H1 (cell line): ENCODE data around the gene TMEM245. TPM values are rescaled to one million over a fixed set of nuclear protein-coding genes. Genes with fewer than 3 reads are reported as not detected.

Source experiments
- CTCF ChIA-PET: fragments of 300-600 bp; sonication (Branson Sonifier 250); formaldehyde crosslinking; loops from one replicate; lab custom pipeline; 2021; ENCODE audit not compliant: partially characterized antibody; lab: Charles Lee
- POLR2A ChIA-PET: fragments of 300-600 bp; sonication (Branson Sonifier 250); formaldehyde crosslinking; loops from one replicate; lab custom pipeline; 2021; ENCODE audit warnings: inconsistent platforms; ENCODE audit not compliant: partially characterized antibody; lab: Charles Lee
- DNase-seq, 2 experiments: peaks; one replicate each; pipeline versions ENCODE4 v3.0.0 to v3.0.0-alpha.2; 2010 to 2022; ENCODE audit warnings: low spot score in 2 of 2, low read depth in 1 of 2, mixed read lengths in 1 of 2
- FAIRE-seq: peaks from 2 replicates; lab custom pipeline; 2011; peaks lifted over from hg19 to GRCh38; lab: Jason Lieb, UNC
- H2AFZ ChIP-seq: 2 replicates; pipeline ENCODE4 v1.8.1; 2012; ENCODE audit warnings: low read length, inconsistent platforms
- H2AK5ac ChIP-seq: 2 replicates; pipeline ENCODE4 v1.6.1; 2013; ENCODE audit warnings: low read depth, low read length
- H2BK120ac ChIP-seq: replicated peaks from 2 replicates; pipeline ENCODE3; 2013; ENCODE audit warnings: low read depth, low read length, inconsistent platforms
- H2BK12ac ChIP-seq: 2 replicates; pipeline ENCODE4 v1.6.1; 2013; ENCODE audit warnings: low read depth, low read length
- H2BK15ac ChIP-seq: 2 replicates; pipeline ENCODE4 v1.6.1; 2013; ENCODE audit warnings: low read length
- H2BK20ac ChIP-seq: 2 replicates; pipeline ENCODE4 v1.6.1; 2013; ENCODE audit warnings: low read length
- H2BK5ac ChIP-seq: 2 replicates; pipeline ENCODE4 v1.6.1; 2013; ENCODE audit warnings: low read depth, low read length
- H3K14ac ChIP-seq: 2 replicates; pipeline ENCODE4 v1.6.1; 2013; ENCODE audit warnings: inconsistent platforms; ENCODE audit not compliant: insufficient read length
- H3K18ac ChIP-seq: 2 replicates; pipeline ENCODE4 v1.6.1; 2013; ENCODE audit warnings: low read length; ENCODE audit errors: extremely low read depth
- H3K23ac ChIP-seq: 2 replicates; pipeline ENCODE4 v1.6.1; 2013; ENCODE audit warnings: inconsistent platforms; ENCODE audit not compliant: insufficient read length
- H3K23me2 ChIP-seq: 2 replicates; pipeline ENCODE4 v1.6.1; 2013; ENCODE audit warnings: low read depth, low read length
- H3K27ac ChIP-seq: 2 replicates; pipeline ENCODE4 v1.6.1; 2011; ENCODE audit warnings: low read depth, low read length, inconsistent platforms
- H3K27me3 ChIP-seq, 4 experiments: replicated peaks in 1 of 4; 1 replicate in 1 of 4; 2 replicates in 3 of 4; pipeline versions ENCODE4 v1.6.1 to v1.8.1; 2011 to 2013; ENCODE audit warnings: low read length in 3 of 4, mild to moderate bottlenecking in 3 of 4, inconsistent platforms in 2 of 4, mixed read lengths in 2 of 4, moderate library complexity in 1 of 4; ENCODE audit not compliant: control insufficient read depth in 3 of 4, insufficient read depth in 3 of 4; ENCODE audit errors: extremely low read depth in 1 of 4
- H3K36me3 ChIP-seq, 4 experiments: 2 replicates each; pipeline versions ENCODE4 v1.6.1 to v1.8.1; 2011 to 2013; ENCODE audit warnings: mild to moderate bottlenecking in 4 of 4, low read length in 3 of 4, moderate library complexity in 2 of 4, control low read depth in 1 of 4, inconsistent platforms in 1 of 4; ENCODE audit not compliant: insufficient read depth in 4 of 4, control insufficient read depth in 2 of 4
- H3K4ac ChIP-seq: replicated peaks from 2 replicates; pipeline ENCODE3; 2013; ENCODE audit warnings: low read length, low read depth, mixed read lengths, inconsistent platforms; ENCODE audit not compliant: insufficient read length
- H3K4me1 ChIP-seq, 4 experiments: replicated peaks in 1 of 4; 1 replicate in 1 of 4; 2 replicates in 3 of 4; pipeline versions ENCODE4 v1.6.1 to v1.8.1; 2011 to 2013; ENCODE audit warnings: low read length in 3 of 4, inconsistent platforms in 2 of 4, mixed read lengths in 1 of 4; ENCODE audit not compliant: insufficient read depth in 4 of 4, control insufficient read depth in 3 of 4
- H3K4me2 ChIP-seq, 2 experiments: 2 replicates each; pipeline versions ENCODE4 v1.6.1 to v1.8.1; 2011 to 2013; ENCODE audit warnings: low read depth in 2 of 2, low read length in 2 of 2, control low read depth in 1 of 2, inconsistent platforms in 1 of 2, mild to moderate bottlenecking in 1 of 2; ENCODE audit not compliant: insufficient read depth in 1 of 2
- H3K4me3 ChIP-seq, 4 experiments: fragments of 200-600, 300-600 bp in 1 of 4; sonication (generic), shearing (Covaris generic), sonication (Bioruptor Twin) in 1 of 4; 2 replicates each; pipeline versions ENCODE4 v1.5.1 to v1.8.1; 2011 to 2016; ENCODE audit warnings: low read length in 4 of 4, low read depth in 3 of 4, control low read depth in 2 of 4, inconsistent platforms in 2 of 4, mild to moderate bottlenecking in 2 of 4, mixed read lengths in 1 of 4, moderate library complexity in 1 of 4; ENCODE audit not compliant: insufficient read depth in 2 of 4; ENCODE audit errors: extremely low read depth in 1 of 4
- H3K56ac ChIP-seq: replicated peaks from 2 replicates; pipeline ENCODE3; 2013; ENCODE audit warnings: low read depth, mild to moderate bottlenecking, mixed read lengths, low read length, inconsistent platforms; ENCODE audit not compliant: insufficient read length
- H3K79me1 ChIP-seq: 2 replicates; pipeline ENCODE4 v1.6.1; 2013; ENCODE audit warnings: low read depth, low read length, control low read depth
- H3K79me2 ChIP-seq, 2 experiments: 2 replicates each; pipeline versions ENCODE4 v1.6.1 to v1.8.1; 2012 to 2013; ENCODE audit warnings: low read length in 2 of 2, mild to moderate bottlenecking in 2 of 2, inconsistent platforms in 1 of 2; ENCODE audit not compliant: insufficient read depth in 2 of 2, control insufficient read depth in 1 of 2
- H3K9ac ChIP-seq, 4 experiments: replicated peaks in 1 of 4; 1 replicate in 1 of 4; 2 replicates in 3 of 4; pipeline versions ENCODE4 v1.6.1 to v1.8.1; 2011 to 2013; ENCODE audit warnings: low read depth in 3 of 4, low read length in 3 of 4, control low read depth in 2 of 4, mild to moderate bottlenecking in 2 of 4, moderate library complexity in 2 of 4, inconsistent platforms in 1 of 4; ENCODE audit errors: extremely low read depth in 1 of 4
- H3K9me3 ChIP-seq, 2 experiments: 2 replicates each; pipeline versions ENCODE4 v1.6.1 to v1.8.1; 2012 to 2013; ENCODE audit warnings: mild to moderate bottlenecking in 2 of 2, moderate library complexity in 2 of 2, control low read depth in 1 of 2, inconsistent platforms in 1 of 2, low read depth in 1 of 2, low read length in 1 of 2, mixed read lengths in 1 of 2; ENCODE audit not compliant: insufficient read depth in 2 of 2
- H4K20me1 ChIP-seq, 2 experiments: replicated peaks in 1 of 2; 2 replicates each; pipeline versions ENCODE3 to v1.8.1; 2011 to 2013; ENCODE audit warnings: inconsistent platforms in 2 of 2, low read length in 2 of 2, mild to moderate bottlenecking in 1 of 2; ENCODE audit not compliant: insufficient read depth in 2 of 2, control insufficient read depth in 1 of 2
- H4K5ac ChIP-seq: 2 replicates; pipeline ENCODE4 v1.6.1; 2013; ENCODE audit warnings: low read length, low read depth, mixed read lengths, inconsistent platforms; ENCODE audit not compliant: insufficient read length
- H4K8ac ChIP-seq: 2 replicates; pipeline ENCODE4 v1.8.0; 2013; ENCODE audit warnings: mild to moderate bottlenecking, moderate library complexity, low read length, inconsistent platforms; ENCODE audit not compliant: insufficient read depth; ENCODE audit errors: extremely low read depth
- H4K91ac ChIP-seq: replicated peaks from 2 replicates; pipeline ENCODE3; 2013; ENCODE audit warnings: low read length, mixed read lengths, inconsistent platforms; ENCODE audit not compliant: insufficient read length
- BCL11A ChIP-seq, 2 experiments: IDR thresholded peaks; one replicate each; pipeline ENCODE4 v1.6.1; 2011; ENCODE audit warnings: low read depth in 2 of 2, low read length in 2 of 2, mild to moderate bottlenecking in 2 of 2
- CREB1 ChIP-seq: IDR thresholded peaks from 2 replicates; pipeline ENCODE4 v1.6.1; 2012; ENCODE audit warnings: inconsistent platforms
- EP300 ChIP-seq, 2 experiments: IDR thresholded peaks; 1 replicate in 1 of 2; 2 replicates in 1 of 2; pipeline ENCODE4 v1.6.1; 2011 to 2012; ENCODE audit warnings: low read depth in 2 of 2, low read length in 2 of 2, mild to moderate bottlenecking in 2 of 2, borderline replicate concordance in 1 of 2, inconsistent platforms in 1 of 2, moderate library complexity in 1 of 2
- FOSL1 ChIP-seq: IDR thresholded peaks from 2 replicates; pipeline ENCODE4 v1.6.1; 2011; ENCODE audit warnings: mild to moderate bottlenecking, low read depth, low read length, moderate library complexity; ENCODE audit not compliant: insufficient read depth
- KDM4A ChIP-seq: IDR thresholded peaks from one replicate; pipeline ENCODE4 v1.7.1; 2012; ENCODE audit warnings: low read depth, mild to moderate bottlenecking, moderate library complexity, low read length, inconsistent platforms; ENCODE audit not compliant: severe bottlenecking
- KDM5A ChIP-seq: fragments of 200-600 bp; IDR thresholded peaks from 2 replicates; pipeline ENCODE4 v1.7.1; 2012; ENCODE audit warnings: mild to moderate bottlenecking, low read length, inconsistent platforms, mixed read lengths
- RNF2 ChIP-seq: fragments of 200-900, 300-1000 bp; sonication (generic); IDR thresholded peaks from 2 replicates; pipeline ENCODE4 v1.7.1; 2016; ENCODE audit warnings: borderline replicate concordance, low read depth, mild to moderate bottlenecking, antibody characterized with exemption, low read length; ENCODE audit not compliant: poor library complexity, severe bottlenecking; ENCODE audit errors: missing control alignments
- SAP30 ChIP-seq: fragments of 300-600 bp; sonication (generic); IDR thresholded peaks from 2 replicates; pipeline ENCODE4 v1.7.1; 2012; ENCODE audit warnings: low read length, moderate library complexity, mild to moderate bottlenecking, inconsistent platforms; ENCODE audit not compliant: insufficient read depth, insufficient replicate concordance
- SP1 ChIP-seq: IDR thresholded peaks from 2 replicates; pipeline ENCODE4 v1.6.1; 2011; ENCODE audit warnings: low read depth, low read length
- SP2 ChIP-seq: IDR thresholded peaks from 2 replicates; pipeline ENCODE4 v1.6.1; 2012; ENCODE audit warnings: mild to moderate bottlenecking, low read length, inconsistent platforms
- SP4 ChIP-seq: IDR thresholded peaks from 2 replicates; pipeline ENCODE4 v1.6.1; 2012; ENCODE audit warnings: low read length, inconsistent platforms
- polyA plus RNA-seq, 7 experiments: library from polyadenylated mRNA; depleted of rRNA in 3 of 7; stranded (reverse) in 5 of 7; unstranded in 2 of 7; fragments of >200 nt in 5 of 7; fragments of 200-250 nt in 2 of 7; gene quantifications; 1 replicate in 5 of 7; 2 replicates in 1 of 7; 4 replicates in 1 of 7; pipeline versions ENCODE4 v1.2.1 to v1.2.3, GENCODE V29; 2011 to 2013; ENCODE audit warnings: missing spikeins in 2 of 7, mixed read lengths in 2 of 7
- total RNA-seq: library from RNA; stranded (reverse); fragmentation: NEBNext Ultra II Directional; extraction: Animal tissue kit (Norgen Biotek cat#: 25700); gene quantifications from 2 replicates; pipeline ENCODE4 v1.2.1, GENCODE V29; 2021
- TF ChIP-seq, protein P1 (sequence below), 3 experiments: IDR thresholded peaks; 1 replicate in 2 of 3; 2 replicates in 1 of 3; pipeline versions ENCODE4 v1.5.1 to v1.6.1; 2011; ENCODE audit warnings: low read length in 3 of 3, mild to moderate bottlenecking in 3 of 3, inconsistent platforms in 2 of 3, low read depth in 1 of 3, moderate library complexity in 1 of 3; ENCODE audit not compliant: insufficient read depth in 1 of 3; ENCODE audit errors: control extremely low read depth in 1 of 3

The TMEM245 gene
- total and polyA plus RNA-seq, 2 of the 8 experiments (the other 6 are each of a cell fraction or from before 2014, with no cell fraction given): 44.3 to 45.8 TPM

GRCh38 chr9:109022873-109023272 is 96.9 kb downstream of the TMEM245 start:
- H3K27ac ChIP-seq: no peak overlapping the region
- no peaks in the 10 kb centered on the region for H3K27me3 ChIP-seq
- no peak overlapping the region for H4K91ac ChIP-seq
- H3K79me1 ChIP-seq: peaks cover 2% of the 10 kb centered on the region; the same call in 1 of the 2 replicates
- DNase-seq (no peak), FAIRE-seq (no peak)
- ChIA-PET CTCF (interaction anchor here (0.5 kb wide), 2 partner anchors 226 to 1502 kb away, joined by 3 to 4 read pairs; no protein-coding TSS in a partner anchor), POLR2A (interaction anchor here (1.2 to 2.4 kb wide), 3 partner anchors 9 to 18 kb away, joined by 3 to 6 read pairs (median 3); no protein-coding TSS in a partner anchor)
- H3K4me2 ChIP-seq: no peak overlapping the region
- no peak overlapping the region for H2BK15ac ChIP-seq
- no peaks in the 10 kb centered on the region; a peak in 1 of 7 replicates for H3K4me1 ChIP-seq
- H3K79me2 ChIP-seq: 0 out of 4 replicates have a peak, but pooled peaks cover 0 to 3% of the 10 kb centered on the region in 2 experiments
- no peaks in the 10 kb centered on the region for H3K23me2 ChIP-seq
- no peak overlapping the region for H3K14ac ChIP-seq
- H3K9me3 ChIP-seq: no peaks in the 10 kb centered on the region
- no peak overlapping the region for H2AK5ac ChIP-seq
- H2BK20ac ChIP-seq: no peak overlapping the region
- H3K36me3 ChIP-seq: peaks cover 0 to 20% (median 9%) of the 10 kb centered on the region in 4 experiments; a peak in 4 of 8 replicates
- H3K23ac ChIP-seq: no peak overlapping the region
- H2BK12ac ChIP-seq: no peak overlapping the region
- no peak overlapping the region for H2BK5ac ChIP-seq
- H2BK120ac ChIP-seq: no peak overlapping the region
- no peak overlapping the region for H3K4me3 ChIP-seq
- H3K4ac ChIP-seq: no peak overlapping the region
- no peak overlapping the region for H3K56ac ChIP-seq
- no peak overlapping the region for H4K8ac ChIP-seq
- H3K9ac ChIP-seq: no peak overlapping the region
- no peak overlapping the region for H4K5ac ChIP-seq
- H3K18ac ChIP-seq: no peak overlapping the region
- no peak overlapping the region for H2AFZ ChIP-seq
- peaks cover 0 to 3% of the 10 kb centered on the region in 2 experiments for H4K20me1 ChIP-seq
- TF ChIP-seq SAP30 (no peak), EP300 (IDR thresholded peaks at IDR 0.05; ENCODE audit: borderline replicate concordance in 1 of 2, low read depth in 2 of 2, low read length in 2 of 2) (no peak), SP1 (no peak), KDM5A (no peak), FOSL1 (no peak), CREB1 (no peak), RNF2 (no peak), SP4 (no peak), KDM4A (no peak), SP2 (no peak), BCL11A (IDR thresholded peaks at IDR 0.05; ENCODE audit: low read depth in 2 of 2, low read length in 2 of 2) (no peak)
- TF ChIP-seq, protein P1, sequence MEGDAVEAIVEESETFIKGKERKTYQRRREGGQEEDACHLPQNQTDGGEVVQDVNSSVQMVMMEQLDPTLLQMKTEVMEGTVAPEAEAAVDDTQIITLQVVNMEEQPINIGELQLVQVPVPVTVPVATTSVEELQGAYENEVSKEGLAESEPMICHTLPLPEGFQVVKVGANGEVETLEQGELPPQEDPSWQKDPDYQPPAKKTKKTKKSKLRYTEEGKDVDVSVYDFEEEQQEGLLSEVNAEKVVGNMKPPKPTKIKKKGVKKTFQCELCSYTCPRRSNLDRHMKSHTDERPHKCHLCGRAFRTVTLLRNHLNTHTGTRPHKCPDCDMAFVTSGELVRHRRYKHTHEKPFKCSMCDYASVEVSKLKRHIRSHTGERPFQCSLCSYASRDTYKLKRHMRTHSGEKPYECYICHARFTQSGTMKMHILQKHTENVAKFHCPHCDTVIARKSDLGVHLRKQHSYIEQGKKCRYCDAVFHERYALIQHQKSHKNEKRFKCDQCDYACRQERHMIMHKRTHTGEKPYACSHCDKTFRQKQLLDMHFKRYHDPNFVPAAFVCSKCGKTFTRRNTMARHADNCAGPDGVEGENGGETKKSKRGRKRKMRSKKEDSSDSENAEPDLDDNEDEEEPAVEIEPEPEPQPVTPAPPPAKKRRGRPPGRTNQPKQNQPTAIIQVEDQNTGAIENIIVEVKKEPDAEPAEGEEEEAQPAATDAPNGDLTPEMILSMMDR (IDR thresholded peaks at IDR 0.05; ENCODE audit: control extremely low read depth in 1 of 3, insufficient read depth in 1 of 3, low read depth in 1 of 3, low read length in 3 of 3): no peak
